HepG2 (cell line): ENCODE results near the gene GNG5. TPM values are rescaled to one million over a fixed set of nuclear protein-coding genes. Genes with fewer than 3 reads are reported as not detected.
A peak's percentile ranks its signal among the peaks of the same experiment; 100 is the strongest.

Experiments
- CBX5 ChIP-seq: sonication (generic); formaldehyde crosslinking; IDR thresholded peaks from 2 replicates; pipeline ENCODE4 v1.4.0; 2020; ENCODE audit warnings: missing genetic modification reagents, borderline replicate concordance
- CCAR2 ChIP-seq: fragments of 200-400 bp; formaldehyde crosslinking; optimal IDR thresholded peaks from 2 replicates; pipeline ENCODE3; 2018; ENCODE audit warnings: low read depth, mild to moderate bottlenecking, low read length, moderate library complexity
- E2F5 ChIP-seq: sonication (generic); formaldehyde crosslinking; conservative IDR thresholded peaks from 2 replicates; pipeline ENCODE4 v1.4.0; 2020; ENCODE audit warnings: missing genetic modification reagents
- EP300 ChIP-seq, 3 experiments: sonication (generic) in 1 of 3; formaldehyde crosslinking in 1 of 3; IDR thresholded peaks; 2 replicates each; pipeline versions ENCODE4 v1.5.1 to v1.6.1; 2011 to 2020; ENCODE audit warnings: low read depth in 2 of 3, low read length in 2 of 3, borderline replicate concordance in 1 of 3, improper control_type of control experiment in 1 of 3, mild to moderate bottlenecking in 1 of 3, missing genetic modification reagents in 1 of 3, moderate library complexity in 1 of 3
- ESRRA ChIP-seq: sonication (generic); formaldehyde crosslinking; IDR thresholded peaks from 2 replicates; pipeline ENCODE4 v1.5.1; 2020; ENCODE audit warnings: mild to moderate bottlenecking, low read depth, missing genetic modification reagents
- HIVEP1 ChIP-seq: sonication (generic); formaldehyde crosslinking; IDR thresholded peaks from 2 replicates; pipeline ENCODE4 v1.4.0; 2020; ENCODE audit warnings: mild to moderate bottlenecking, missing genetic modification reagents
- IRF9 ChIP-seq: sonication (generic); formaldehyde crosslinking; IDR thresholded peaks from 2 replicates; pipeline ENCODE4 v1.8.0; 2022; ENCODE audit warnings: missing genetic modification reagents, mild to moderate bottlenecking, borderline replicate concordance
- PHF21A ChIP-seq: sonication (generic); formaldehyde crosslinking; IDR thresholded peaks from 2 replicates; pipeline ENCODE4 v1.5.0; 2020; ENCODE audit warnings: mild to moderate bottlenecking, missing genetic modification reagents
- SMAD9 ChIP-seq: sonication (generic); formaldehyde crosslinking; IDR thresholded peaks from 2 replicates; pipeline ENCODE4 v1.5.1; 2020; ENCODE audit warnings: mild to moderate bottlenecking, missing genetic modification reagents
- SP140L ChIP-seq: sonication (generic); formaldehyde crosslinking; IDR thresholded peaks from 2 replicates; pipeline ENCODE4 v1.4.0; 2020; ENCODE audit warnings: missing genetic modification reagents, borderline replicate concordance
- U2AF1 ChIP-seq: fragments of 200-400 bp; formaldehyde crosslinking; optimal IDR thresholded peaks from 2 replicates; pipeline ENCODE3; 2017; ENCODE audit warnings: mild to moderate bottlenecking, low read depth, low read length
- ZNF878 ChIP-seq: sonication (generic); formaldehyde crosslinking; IDR thresholded peaks from 2 replicates; pipeline ENCODE4 v1.8.1; 2023; ENCODE audit warnings: mild to moderate bottlenecking, missing genetic modification reagents, moderate library complexity
- polyA plus RNA-seq, 8 experiments: library from polyadenylated mRNA; depleted of rRNA in 3 of 8; stranded (reverse) in 7 of 8; unstranded in 1 of 8; fragments of >200 nt; fragmentation: Illumina TruSeq in 4 of 8; extraction: Trizol in 4 of 8; gene quantifications; 2 replicates each; pipeline versions ENCODE4 v1.2.1 to v1.2.3, GENCODE V29; 2011 to 2016; ENCODE audit warnings: low read depth in 4 of 8, missing spikeins in 1 of 8, mixed read lengths in 1 of 8; ENCODE audit not compliant: insufficient read depth in 1 of 8
- total RNA-seq, 5 experiments: library from RNA; depleted of rRNA; stranded (reverse); fragments of >200 nt; fragmentation: Illumina TruSeq; extraction: Trizol; gene quantifications; 2 replicates each; pipeline ENCODE4 v1.2.3, GENCODE V29; 2016; ENCODE audit warnings: low read depth in 1 of 5
- TF ChIP-seq, protein P1 (sequence below), 2 experiments: fragments of 450-650 bp in 1 of 2; sonication (generic) in 1 of 2; formaldehyde crosslinking in 1 of 2; IDR thresholded peaks; 2 replicates each; pipeline versions ENCODE4 v1.6.1 to v1.8.0; 2016 to 2022; ENCODE audit warnings: antibody characterized with exemption in 1 of 2, mild to moderate bottlenecking in 1 of 2, missing genetic modification reagents in 1 of 2
- TF ChIP-seq, protein P2 (sequence below): IDR thresholded peaks from 2 replicates; pipeline ENCODE4 v1.6.1; 2018; ENCODE audit warnings: missing genetic modification reagents

GNG5 gene
- total and polyA plus RNA-seq, 2 of the 13 experiments (the other 11 are each of a cell fraction or from before 2014, with no cell fraction given) = 103 to 137 TPM

GRCh38 chr1:84478876-84479868, 27.2 kb downstream of the GNG5 start, which contains the start of gene RPF1 (continued):
- TF ChIP-seq, protein P1, sequence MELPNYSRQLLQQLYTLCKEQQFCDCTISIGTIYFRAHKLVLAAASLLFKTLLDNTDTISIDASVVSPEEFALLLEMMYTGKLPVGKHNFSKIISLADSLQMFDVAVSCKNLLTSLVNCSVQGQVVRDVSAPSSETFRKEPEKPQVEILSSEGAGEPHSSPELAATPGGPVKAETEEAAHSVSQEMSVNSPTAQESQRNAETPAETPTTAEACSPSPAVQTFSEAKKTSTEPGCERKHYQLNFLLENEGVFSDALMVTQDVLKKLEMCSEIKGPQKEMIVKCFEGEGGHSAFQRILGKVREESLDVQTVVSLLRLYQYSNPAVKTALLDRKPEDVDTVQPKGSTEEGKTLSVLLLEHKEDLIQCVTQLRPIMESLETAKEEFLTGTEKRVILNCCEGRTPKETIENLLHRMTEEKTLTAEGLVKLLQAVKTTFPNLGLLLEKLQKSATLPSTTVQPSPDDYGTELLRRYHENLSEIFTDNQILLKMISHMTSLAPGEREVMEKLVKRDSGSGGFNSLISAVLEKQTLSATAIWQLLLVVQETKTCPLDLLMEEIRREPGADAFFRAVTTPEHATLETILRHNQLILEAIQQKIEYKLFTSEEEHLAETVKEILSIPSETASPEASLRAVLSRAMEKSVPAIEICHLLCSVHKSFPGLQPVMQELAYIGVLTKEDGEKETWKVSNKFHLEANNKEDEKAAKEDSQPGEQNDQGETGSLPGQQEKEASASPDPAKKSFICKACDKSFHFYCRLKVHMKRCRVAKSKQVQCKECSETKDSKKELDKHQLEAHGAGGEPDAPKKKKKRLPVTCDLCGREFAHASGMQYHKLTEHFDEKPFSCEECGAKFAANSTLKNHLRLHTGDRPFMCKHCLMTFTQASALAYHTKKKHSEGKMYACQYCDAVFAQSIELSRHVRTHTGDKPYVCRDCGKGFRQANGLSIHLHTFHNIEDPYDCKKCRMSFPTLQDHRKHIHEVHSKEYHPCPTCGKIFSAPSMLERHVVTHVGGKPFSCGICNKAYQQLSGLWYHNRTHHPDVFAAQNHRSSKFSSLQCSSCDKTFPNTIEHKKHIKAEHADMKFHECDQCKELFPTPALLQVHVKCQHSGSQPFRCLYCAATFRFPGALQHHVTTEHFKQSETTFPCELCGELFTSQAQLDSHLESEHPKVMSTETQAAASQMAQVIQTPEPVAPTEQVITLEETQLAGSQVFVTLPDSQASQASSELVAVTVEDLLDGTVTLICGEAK (IDR thresholded peaks at IDR 0.05) = peak; percentile 93
- TF ChIP-seq, protein P1 (CRISPR knock-in tag; IDR thresholded peaks at IDR 0.05) = peak; percentile 72
- TF ChIP-seq CCAR2 (no peak), CBX5 (CRISPR knock-in tag) (peak; percentile 76; the same call in 1 of the 2 replicates), IRF9 (CRISPR knock-in tag) (no peak; the same call in 1 of the 2 replicates), SMAD9 (no peak), U2AF1 (no peak), SP140L (CRISPR knock-in tag) (peak; percentile 58; the same call in 1 of the 2 replicates), HIVEP1 (CRISPR knock-in tag) (peak; percentile 50), E2F5 (CRISPR knock-in tag) (no peak), ESRRA (0 out of 2 replicates have a peak, but pooled peaks have one; percentile 29), PHF21A (no peak; the same call in 1 of the 2 replicates), EP300 (IDR thresholded peaks at IDR 0.05; ENCODE audit: low read depth in 2 of 2, low read length in 2 of 2) (peak in 1 of 2 experiments; percentile 8; a peak in 1 of 4 replicates), EP300 (CRISPR knock-in tag; IDR thresholded peaks at IDR 0.05; ENCODE audit: borderline replicate concordance) (no peak), ZNF878 (CRISPR knock-in tag) (peak; percentile 44; the same call in 1 of the 2 replicates)
- TF ChIP-seq, protein P2, sequence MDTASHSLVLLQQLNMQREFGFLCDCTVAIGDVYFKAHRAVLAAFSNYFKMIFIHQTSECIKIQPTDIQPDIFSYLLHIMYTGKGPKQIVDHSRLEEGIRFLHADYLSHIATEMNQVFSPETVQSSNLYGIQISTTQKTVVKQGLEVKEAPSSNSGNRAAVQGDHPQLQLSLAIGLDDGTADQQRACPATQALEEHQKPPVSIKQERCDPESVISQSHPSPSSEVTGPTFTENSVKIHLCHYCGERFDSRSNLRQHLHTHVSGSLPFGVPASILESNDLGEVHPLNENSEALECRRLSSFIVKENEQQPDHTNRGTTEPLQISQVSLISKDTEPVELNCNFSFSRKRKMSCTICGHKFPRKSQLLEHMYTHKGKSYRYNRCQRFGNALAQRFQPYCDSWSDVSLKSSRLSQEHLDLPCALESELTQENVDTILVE (CRISPR knock-in tag) = 0 out of 2 replicates have a peak, but pooled peaks have one; percentile 50
